Activated CD4-positive, alpha-beta T cell treated with anti-CD3 and anti-CD28 coated beads, Interleukin-2, amount 10 ng/mL, durations not matched to agents 24 days and 14 days (primary cell): ENCODE measurements around the gene RPS3. TPM values are rescaled to one million over a fixed set of nuclear protein-coding genes. Genes with fewer than 3 reads are reported as not detected.
A peak's percentile ranks its signal among the peaks of the same experiment; 100 is the strongest.
"Not testable (repeated sequence)": the region's sequence is repeated elsewhere in the genome, so short reads cannot be mapped to it uniquely, and the experiment has no call there.

Experiments used
- DNase-seq: peaks from one replicate; pipeline ENCODE4 v3.0.0; 2022
- H3K27ac Mint-ChIP-seq: one replicate; pipeline ENCODE4 v1.8.0; 2022; ENCODE audit warnings: mild to moderate bottlenecking, mixed read lengths
- H3K27me3 Mint-ChIP-seq: one replicate; pipeline ENCODE4 v1.8.0; 2022; ENCODE audit warnings: mixed read lengths
- H3K36me3 Mint-ChIP-seq: one replicate; pipeline ENCODE4 v1.8.0; 2022; ENCODE audit warnings: low read depth, mild to moderate bottlenecking, mixed read lengths
- H3K4me1 Mint-ChIP-seq: one replicate; pipeline ENCODE4 v1.8.0; 2021; ENCODE audit warnings: mixed read lengths
- H3K4me3 Mint-ChIP-seq: one replicate; pipeline ENCODE4 v1.8.0; 2022; ENCODE audit warnings: mild to moderate bottlenecking, moderate library complexity, mixed read lengths
- H3K9me3 Mint-ChIP-seq: one replicate; pipeline ENCODE4 v1.8.0; 2021; ENCODE audit warnings: mixed read lengths
- intact Hi-C: fragments of 100-400 bp; cut with micrococcal nuclease; formaldehyde crosslinking; loops from one replicate; pipeline ENCODE4 v1.15.1; 2023
- total RNA-seq: library from RNA; stranded (reverse); gene quantifications from 2 replicates; pipeline ENCODE4 v1.2.3, GENCODE V29; 2022

RPS3 gene
- total RNA-seq, 1 donor from 2014 or later = 3,385 TPM

- H3K27ac Mint-ChIP-seq = no peak overlapping the region
- intact Hi-C loops = no loop called here
- H3K36me3 Mint-ChIP-seq = peaks cover 3% of the 10 kb centered on the region
- peaks cover 2% of the 10 kb centered on the region for H3K27me3 Mint-ChIP-seq
- H3K9me3 Mint-ChIP-seq = no peaks in the 10 kb centered on the region
- peaks cover 15% of the 10 kb centered on the region for H3K4me1 Mint-ChIP-seq
- H3K4me3 Mint-ChIP-seq = peak overlapping the region; percentile 45
- DNase-seq = no peak
Measured at GRCh38 chr11:75369560-75370255, 29.6 kb upstream of the RPS3 start.

GRCh38 chr11:75371949-75372876 lies 27.1 kb upstream of the RPS3 start:
- H3K27ac Mint-ChIP-seq = no peak overlapping the region

GRCh38 chr11:75373201-75373600 lies 26.1 kb upstream of the RPS3 start:
- Mint-ChIP-seq H3K4me3 (no peak overlapping the region), H3K36me3 (peaks cover 3% of the 10 kb centered on the region), H3K27me3 (no peaks in the 10 kb centered on the region), H3K4me1 (peaks cover 15% of the 10 kb centered on the region), H3K9me3 (no peaks in the 10 kb centered on the region), H3K27ac (no peak overlapping the region)
- DNase-seq = no peak
- intact Hi-C loops = no loop called here

More at GRCh38 chr11:75371949-75372876, 27.1 kb upstream of the RPS3 start:
- Mint-ChIP-seq H3K27me3 (no peaks in the 10 kb centered on the region), H3K9me3 (no peaks in the 10 kb centered on the region), H3K4me3 (no peak overlapping the region), H3K36me3 (peaks cover 3% of the 10 kb centered on the region), H3K4me1 (peaks cover 15% of the 10 kb centered on the region)
- intact Hi-C loops = no loop called here
- DNase-seq = no peak

- intact Hi-C loops = no loop called here
- Mint-ChIP-seq H3K36me3 (peaks cover 3% of the 10 kb centered on the region), H3K27me3 (no peaks in the 10 kb centered on the region), H3K4me1 (peaks cover 13% of the 10 kb centered on the region), H3K4me3 (no peak overlapping the region), H3K27ac (no peak overlapping the region), H3K9me3 (no peaks in the 10 kb centered on the region)
- no peak for DNase-seq
Measured at GRCh38 chr11:75374646-75375045, 24.7 kb upstream of the RPS3 start.

- intact Hi-C loops = no loop called here
- H3K4me1 Mint-ChIP-seq = peaks cover 6% of the 10 kb centered on the region
- H3K9me3 Mint-ChIP-seq = no peaks in the 10 kb centered on the region
- no peak for DNase-seq
- H3K4me3 Mint-ChIP-seq = no peak overlapping the region
- H3K27ac Mint-ChIP-seq = no peak overlapping the region
- no peaks in the 10 kb centered on the region for H3K36me3 Mint-ChIP-seq
- H3K27me3 Mint-ChIP-seq = no peaks in the 10 kb centered on the region
Measured at GRCh38 chr11:75375626-75376025, 23.7 kb upstream of the RPS3 start.

- Mint-ChIP-seq H3K4me1 (peaks cover 10% of the 10 kb centered on the region), H3K27me3 (no peaks in the 10 kb centered on the region), H3K36me3 (no peaks in the 10 kb centered on the region), H3K27ac (no peak overlapping the region), H3K4me3 (no peak overlapping the region), H3K9me3 (no peaks in the 10 kb centered on the region)
- intact Hi-C loops = no loop called here
- DNase-seq = no peak
Measured at GRCh38 chr11:75376175-75376574, 23.1 kb upstream of the RPS3 start.

GRCh38 chr11:75378776-75379175 lies 20.5 kb upstream of the RPS3 start:
- H3K4me3 Mint-ChIP-seq, H3K27ac Mint-ChIP-seq, H3K36me3 Mint-ChIP-seq, H3K27me3 Mint-ChIP-seq, H3K9me3 Mint-ChIP-seq, DNase-seq, intact Hi-C loops: not testable (repeated sequence)
- peaks cover 13% of the 10 kb centered on the region for H3K4me1 Mint-ChIP-seq

GRCh38 chr11:75380245-75380644 lies 19.1 kb upstream of the RPS3 start:
- H3K9me3 Mint-ChIP-seq = no peaks in the 10 kb centered on the region
- intact Hi-C loops = no loop called here
- no peak overlapping the region for H3K27ac Mint-ChIP-seq
- no peak overlapping the region for H3K4me3 Mint-ChIP-seq
- H3K27me3 Mint-ChIP-seq = no peaks in the 10 kb centered on the region
- DNase-seq = no peak
- no peaks in the 10 kb centered on the region for H3K36me3 Mint-ChIP-seq
- H3K4me1 Mint-ChIP-seq = peaks cover 22% of the 10 kb centered on the region

GRCh38 chr11:75380716-75381420 lies 18.4 kb upstream of the RPS3 start:
- intact Hi-C loops = no loop called here
- no peaks in the 10 kb centered on the region for H3K36me3 Mint-ChIP-seq
- peaks cover 22% of the 10 kb centered on the region for H3K4me1 Mint-ChIP-seq
- H3K9me3 Mint-ChIP-seq = no peaks in the 10 kb centered on the region
- H3K27me3 Mint-ChIP-seq = peaks cover under 1% of the 10 kb centered on the region
- DNase-seq = no peak
- H3K4me3 Mint-ChIP-seq = no peak overlapping the region
- H3K27ac Mint-ChIP-seq = no peak overlapping the region

GRCh38 chr11:75383246-75383645 lies 16.1 kb upstream of the RPS3 start:
- H3K27ac Mint-ChIP-seq = peak overlapping the region; percentile 48
- peaks cover 10% of the 10 kb centered on the region for H3K27me3 Mint-ChIP-seq
- peak overlapping the region; percentile 20 for H3K4me3 Mint-ChIP-seq
- peak; percentile 77 for DNase-seq
- peaks cover 22% of the 10 kb centered on the region for H3K4me1 Mint-ChIP-seq
- intact Hi-C loops = no loop called here
- H3K9me3 Mint-ChIP-seq = no peaks in the 10 kb centered on the region
- H3K36me3 Mint-ChIP-seq = no peaks in the 10 kb centered on the region

GRCh38 chr11:75384438-75385080 lies 14.8 kb upstream of the RPS3 start:
- intact Hi-C loops = loop anchor here (1.0 to 5.0 kb wide), 3 partner anchors 32 to 104 kb away; partner anchors contain the start of gene ARRB1
- Mint-ChIP-seq H3K36me3 (no peaks in the 10 kb centered on the region), H3K9me3 (no peaks in the 10 kb centered on the region), H3K27me3 (peaks cover 10% of the 10 kb centered on the region), H3K4me1 (peaks cover 22% of the 10 kb centered on the region), H3K4me3 (peak overlapping the region; percentile 28), H3K27ac (no peak overlapping the region)
- DNase-seq = peak; percentile 94

- no peak for DNase-seq
- intact Hi-C loops = loop anchor here (5.0 kb wide), 1 partner anchor 35 kb away; the partner anchor contains the start of gene ARRB1
- Mint-ChIP-seq H3K27me3 (peaks cover 20% of the 10 kb centered on the region), H3K4me3 (no peak overlapping the region), H3K4me1 (peaks cover 17% of the 10 kb centered on the region), H3K27ac (no peak overlapping the region), H3K36me3 (no peaks in the 10 kb centered on the region), H3K9me3 (no peaks in the 10 kb centered on the region)
Measured at GRCh38 chr11:75386942-75387630, 12.2 kb upstream of the RPS3 start.
